ENCODE measurements around the gene KRTAP8-1.

KRTAP8-1 gene, protein sequence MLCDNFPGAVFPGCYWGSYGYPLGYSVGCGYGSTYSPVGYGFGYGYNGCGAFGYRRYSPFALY

DNA sequence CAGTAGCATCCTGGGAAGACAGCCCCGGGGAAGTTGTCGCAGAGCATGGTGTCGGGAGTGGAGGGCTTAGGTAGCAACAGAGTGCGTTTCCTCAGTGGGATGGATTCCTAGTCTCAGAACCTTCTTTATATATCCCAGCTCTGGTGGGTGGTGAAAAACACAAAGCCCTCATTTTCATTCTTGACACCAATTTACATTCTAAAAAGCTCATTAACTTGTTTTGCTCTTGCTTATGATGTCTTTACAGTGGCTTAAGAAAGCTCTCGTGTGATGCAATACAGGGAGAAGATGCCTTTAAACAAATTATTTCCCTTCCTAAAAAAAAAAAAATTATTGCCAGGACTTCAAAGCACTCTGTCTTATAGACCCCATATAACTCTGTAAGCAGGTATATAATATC is at the start of gene KRTAP8-1:
TSS of gene KRTAP8-1 (minus strand) at position 101 of the 400 bp plus-strand sequence. CDS start at position 47, 54 bp downstream.
- DNase-seq (ENCODE audit: low read depth) = no peak

DNA sequence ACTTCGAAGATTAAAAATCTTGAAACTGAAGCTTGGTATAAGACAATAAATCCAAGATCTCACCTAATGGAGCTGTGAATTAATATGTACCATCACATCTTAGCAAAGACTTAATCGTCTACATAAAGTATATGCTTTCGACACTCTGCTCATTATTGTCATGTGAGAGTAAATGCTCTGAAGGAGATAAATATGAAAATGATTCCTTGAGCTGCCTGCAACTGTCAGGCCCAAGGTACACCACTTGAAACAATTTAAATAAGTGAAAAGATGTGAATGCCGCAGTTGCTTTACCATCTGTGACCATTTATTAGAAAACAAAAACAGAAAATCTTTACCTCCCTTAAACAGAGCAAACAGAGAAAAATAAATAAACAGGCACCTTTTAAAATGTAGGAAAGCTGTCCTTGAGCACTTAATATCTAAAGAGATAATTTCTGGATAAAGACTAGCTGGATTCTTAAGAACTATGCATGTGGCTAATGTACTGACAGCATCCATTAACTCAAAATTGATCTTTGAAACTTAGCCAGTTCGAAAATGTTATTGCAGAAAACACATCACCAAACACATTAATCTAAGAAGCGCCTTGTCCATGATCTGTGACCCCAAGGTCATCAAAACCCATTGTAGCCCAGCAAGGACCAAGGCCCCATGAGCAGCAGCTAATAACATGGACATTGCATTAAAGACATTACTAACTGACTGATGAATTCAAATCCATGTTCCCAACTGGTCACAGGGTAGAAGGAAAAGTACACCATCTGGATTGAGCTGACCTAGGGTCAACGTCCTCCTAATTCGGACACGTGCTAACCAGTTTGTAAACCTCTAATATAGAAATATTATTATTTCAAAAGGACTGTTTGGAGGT is 34.8 kb upstream of the KRTAP8-1 start:
- no peak for DNase-seq (ENCODE audit: low read depth)

DNA sequence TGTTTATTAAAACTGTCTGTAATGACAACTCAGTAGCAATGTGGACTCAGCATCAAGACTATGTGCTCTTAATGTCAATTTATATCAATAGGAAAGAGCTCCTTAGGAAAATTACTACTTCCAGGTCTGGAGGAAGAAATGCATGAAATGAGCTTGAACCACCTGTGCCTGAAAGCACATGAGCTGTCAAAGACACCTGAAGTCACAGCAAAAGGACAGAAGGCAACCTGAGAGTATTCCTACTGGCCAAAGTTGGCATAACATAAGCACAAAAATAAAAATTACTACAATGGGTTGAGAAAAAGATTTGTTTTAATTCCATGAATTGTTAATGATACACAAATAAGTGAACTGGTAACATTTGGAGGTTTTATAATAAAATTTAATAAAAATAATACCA is 29.9 kb upstream of the KRTAP8-1 start:
- no peak for DNase-seq (ENCODE audit: low read depth)

DNA sequence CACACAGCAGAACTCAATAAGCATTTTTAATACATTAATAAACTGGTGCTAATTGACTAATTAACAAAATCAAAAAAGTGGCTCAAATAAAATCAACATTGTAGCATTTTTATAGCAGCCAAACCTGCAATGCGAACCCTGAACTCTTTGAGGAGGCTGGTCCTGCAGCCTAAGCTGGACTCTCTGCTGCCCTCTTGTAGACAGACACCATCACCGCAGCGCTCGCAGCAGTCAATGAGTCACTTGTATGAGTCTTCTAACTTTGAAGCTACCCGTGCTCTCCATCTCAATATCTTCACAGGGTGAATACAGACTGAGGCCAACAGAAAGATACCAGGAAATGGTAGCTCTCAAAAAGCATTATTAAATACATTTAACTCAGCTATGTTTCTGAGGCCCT is 26.2 kb upstream of the KRTAP8-1 start:
- DNase-seq (ENCODE audit: low read depth) = no peak

DNA sequence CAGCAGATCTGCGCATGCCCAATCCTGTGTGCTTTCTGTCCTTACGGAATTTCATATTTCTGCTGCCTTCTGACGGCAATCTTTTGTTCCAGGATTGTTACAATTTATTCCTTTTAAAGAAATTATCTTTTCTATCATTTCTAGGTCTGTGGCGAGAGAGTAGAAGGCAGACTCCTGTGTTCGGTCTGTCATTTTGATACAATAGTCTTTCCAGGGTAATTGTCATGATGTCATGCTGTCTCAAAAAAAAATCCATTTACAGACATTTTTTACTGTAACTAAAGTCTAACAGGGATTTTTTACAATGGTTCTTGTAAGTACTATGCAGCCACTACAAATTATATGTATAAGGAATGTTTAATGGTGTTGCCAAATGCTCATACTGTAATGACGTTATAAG is 25.5 kb upstream of the KRTAP8-1 start:
- DNase-seq (ENCODE audit: low read depth) = no peak

DNA sequence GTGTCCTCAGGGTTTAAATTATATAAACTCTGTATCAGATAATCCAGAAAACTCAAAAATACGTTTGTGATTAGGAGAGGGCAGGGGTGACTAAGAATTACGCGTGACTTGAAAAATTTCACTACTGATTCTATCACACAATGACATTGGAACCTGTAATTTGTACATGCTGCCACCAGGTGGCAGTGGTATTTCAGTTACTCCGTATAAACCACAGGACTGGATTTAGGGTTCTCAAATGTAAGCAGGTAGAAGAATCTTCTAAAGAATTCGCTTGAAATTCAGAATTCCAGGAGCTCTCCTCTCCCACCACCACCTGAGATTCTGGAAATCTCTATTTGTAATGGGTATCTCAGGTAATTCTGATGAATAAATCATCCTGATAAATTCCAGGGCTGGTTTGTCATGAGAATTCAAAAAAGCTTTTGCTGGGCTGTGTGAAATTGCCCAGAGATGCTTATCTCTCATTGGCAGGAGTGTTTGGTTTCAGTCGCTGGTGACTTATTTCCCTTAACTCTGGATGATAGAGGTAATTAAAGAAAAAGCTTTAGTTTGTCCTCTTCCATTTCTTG is 18.2 kb upstream of the KRTAP8-1 start:
- no peak for DNase-seq (ENCODE audit: low read depth)

DNA sequence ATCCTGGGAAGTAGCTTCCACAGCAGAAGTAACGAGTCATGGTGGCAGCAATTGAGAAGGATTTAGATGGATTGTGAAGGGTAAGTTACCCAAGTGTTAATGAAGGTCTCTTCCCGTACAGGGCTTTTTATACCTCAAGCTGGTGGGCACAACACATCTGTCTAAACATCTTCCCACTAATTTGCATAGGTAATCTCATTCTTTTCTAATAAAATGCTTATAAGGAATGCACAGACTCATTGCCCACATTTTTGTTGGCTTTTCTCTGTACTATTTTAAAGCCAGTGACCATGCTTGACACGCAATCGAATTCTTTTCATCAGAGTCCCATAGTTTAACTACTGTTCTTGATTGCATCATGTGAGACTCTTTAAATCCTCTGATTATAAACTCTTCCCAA is 16.6 kb upstream of the KRTAP8-1 start, which contains the start of gene KRTAP7-1:
TSS of gene KRTAP7-1 (minus strand) at position 101 of the 400 bp plus-strand sequence. CDS start at position 40, 61 bp downstream.
- DNase-seq (ENCODE audit: low read depth) = no peak

DNA sequence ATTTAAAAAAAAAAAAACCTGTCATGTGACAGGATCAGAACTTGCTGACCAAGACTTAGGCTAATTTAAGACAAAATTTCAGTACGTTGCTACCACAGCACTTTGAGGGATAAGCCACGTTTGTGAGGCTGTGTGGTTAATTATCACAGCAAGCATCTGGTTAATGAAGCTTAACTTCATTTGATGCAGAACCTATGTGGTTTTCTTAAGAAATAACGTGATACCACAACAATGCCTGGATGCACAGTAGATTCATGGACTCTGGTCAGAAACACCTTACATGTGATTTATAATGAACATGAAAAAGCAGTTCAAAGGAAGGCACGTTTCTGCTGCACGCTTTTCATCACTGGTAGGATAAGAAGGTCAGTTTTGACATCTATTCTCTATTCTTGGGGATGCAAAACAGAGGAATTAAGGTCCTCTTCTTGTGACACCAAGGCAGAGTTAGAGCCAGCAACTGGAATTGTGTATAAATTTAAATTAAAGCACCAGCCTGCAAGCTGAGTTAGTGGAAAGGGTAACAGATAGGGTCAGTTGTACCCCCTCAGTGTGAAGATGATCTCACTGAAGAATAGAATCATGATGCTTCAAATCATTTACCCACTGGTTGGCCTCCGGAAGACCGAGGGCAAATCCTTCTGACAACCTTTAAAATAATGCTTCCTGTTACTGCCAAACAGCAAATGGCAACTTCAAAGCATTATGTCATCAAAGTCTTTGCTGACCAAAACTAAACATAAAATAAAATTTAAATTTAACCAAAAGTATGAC is 6.0 kb upstream of the KRTAP8-1 start:
- DNase-seq (ENCODE audit: low read depth) = no peak

DNA sequence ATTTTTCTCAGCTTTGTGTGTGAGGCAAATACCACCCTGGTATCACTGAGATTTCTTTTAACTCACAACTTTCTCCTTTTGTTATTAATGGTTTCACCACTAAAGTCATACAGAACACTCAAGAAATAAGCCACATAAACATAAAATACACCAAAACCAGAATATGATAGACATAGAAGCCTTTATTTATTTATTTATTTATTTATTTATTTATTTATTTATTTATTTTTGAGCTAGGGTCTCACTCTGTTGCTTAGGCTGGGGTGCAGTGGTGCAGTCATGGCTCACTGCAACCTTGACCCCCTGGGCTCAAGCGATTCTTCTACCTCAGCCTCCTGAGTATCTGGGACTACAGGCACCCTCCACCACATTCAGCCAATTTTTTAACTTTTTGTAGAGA is 12.5 kb downstream of the KRTAP8-1 start:
- DNase-seq (ENCODE audit: low read depth) = no peak

DNA sequence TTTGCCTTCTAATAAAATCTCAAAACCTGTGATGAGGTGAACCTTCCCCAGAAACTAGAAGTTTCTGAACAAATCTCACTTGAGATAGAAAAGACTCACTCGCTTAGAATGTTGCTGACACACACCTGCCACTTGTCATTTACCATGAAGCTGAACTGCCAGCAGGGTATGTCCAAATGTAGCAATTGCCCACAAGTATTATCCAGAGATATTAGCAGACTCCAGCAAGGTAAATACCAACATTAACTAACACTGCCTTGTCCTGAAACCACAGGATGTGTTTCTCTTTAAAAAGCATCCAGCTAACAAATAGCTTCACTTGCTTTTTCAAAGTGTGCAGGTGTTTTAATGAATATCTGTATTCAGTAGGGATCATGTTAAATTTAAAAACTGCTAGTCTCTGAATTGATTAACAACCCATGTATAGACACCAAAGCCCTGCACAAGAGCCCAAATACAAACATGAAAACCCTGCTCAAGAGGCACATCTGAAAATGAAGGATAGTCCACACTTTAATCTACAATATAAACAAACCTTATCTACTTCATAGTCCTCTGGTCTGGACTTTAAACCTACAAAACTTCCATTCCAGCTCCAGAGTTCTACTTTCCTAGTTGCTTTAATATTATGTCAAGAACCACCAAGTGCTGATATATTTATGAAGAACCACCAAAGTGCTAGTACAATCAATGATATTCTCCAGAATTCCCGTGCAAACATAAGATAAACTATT is 19.3 kb downstream of the KRTAP8-1 start:
- DNase-seq (ENCODE audit: low read depth) = no peak

DNA sequence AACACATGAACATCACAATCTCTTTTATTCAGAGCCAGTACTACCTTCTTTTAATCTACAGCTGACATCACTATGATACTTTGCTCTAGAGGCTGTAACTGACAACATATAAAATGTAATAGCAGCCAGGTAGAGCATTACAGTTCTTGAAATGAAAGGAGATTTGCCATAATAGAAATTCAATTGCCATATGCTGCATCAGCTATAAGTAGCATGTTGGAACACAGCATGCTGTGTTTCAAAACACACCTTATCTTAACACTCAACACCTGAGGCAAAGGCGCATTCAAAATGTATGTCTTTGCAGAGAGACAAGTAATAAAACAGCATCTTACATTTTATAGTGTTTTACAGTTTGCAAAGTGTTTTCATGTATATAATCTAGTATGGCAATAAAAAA is 33.8 kb downstream of the KRTAP8-1 start:
- DNase-seq (ENCODE audit: low read depth) = no peak

DNA sequence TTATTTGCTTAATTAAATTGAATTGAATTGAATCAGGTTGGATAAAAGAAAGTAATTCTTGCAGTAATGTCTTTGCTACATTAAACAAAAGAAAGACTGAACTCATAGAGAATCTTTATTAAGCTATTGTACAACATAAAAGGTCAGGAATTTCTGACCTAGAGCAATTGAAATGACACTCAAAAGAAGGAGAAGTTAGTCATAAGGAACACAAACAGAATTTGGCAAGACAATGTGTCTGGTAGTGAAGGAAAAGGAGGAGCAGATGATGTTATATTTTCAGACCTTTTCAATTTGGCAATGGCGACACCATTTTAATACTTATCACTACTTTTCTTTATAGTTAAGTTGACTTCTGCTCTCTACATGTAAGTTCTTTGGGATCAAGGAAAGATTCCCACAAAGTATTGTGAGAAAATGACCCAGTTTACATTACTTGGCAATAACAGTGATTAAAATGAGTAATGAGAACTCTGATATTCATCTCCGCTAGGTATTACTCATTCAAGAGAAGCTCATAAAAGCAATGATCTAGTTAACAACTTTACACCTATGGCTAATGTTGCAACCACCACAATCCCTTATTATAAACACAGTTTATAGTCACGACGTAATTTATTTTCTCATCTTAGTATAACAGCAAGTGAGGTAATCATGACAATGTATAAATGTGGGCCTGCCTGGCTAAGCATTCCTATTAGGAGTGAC is 43.2 kb downstream of the KRTAP8-1 start:
- DNase-seq (ENCODE audit: low read depth) = no peak

Data from stimulated activated CD4-positive, alpha-beta T cell treated with anti-CD3 and anti-CD28 coated beads, Interleukin-2, amount 100 ng/mL, for 4 hours (primary cell).